Smooth muscle cell (in vitro differentiated cells): ENCODE data around the gene TMUB1. TPM values are rescaled to one million over a fixed set of nuclear protein-coding genes. Genes with fewer than 3 reads are reported as not detected.
A peak's percentile ranks its signal among the peaks of the same experiment; 100 is the strongest.

Experiments used
- DNase-seq: peaks from one replicate; lab custom pipeline; 2025; ENCODE audit not compliant: unreplicated experiment; lab: John Stamatoyannopoulos, UW
- H2AFZ ChIP-seq: fragments of 200-600 bp; sonication (generic); 2 replicates; pipeline ENCODE4 v1.6.0; 2016; ENCODE audit warnings: antibody characterized with exemption, low read depth, mild to moderate bottlenecking
- H3F3A ChIP-seq: fragments of 200-600 bp; sonication (generic); 2 replicates; pipeline ENCODE4 v1.6.0; 2017; ENCODE audit warnings: antibody characterized with exemption, low read depth
- H3K27ac ChIP-seq: fragments of 200-600 bp; sonication (generic); 2 replicates; pipeline ENCODE4 v1.5.1; 2016; ENCODE audit warnings: low read depth, mild to moderate bottlenecking
- H3K27me3 ChIP-seq: fragments of 200-600 bp; sonication (generic); 2 replicates; pipeline ENCODE4 v1.6.1; 2016; ENCODE audit warnings: low read depth, mild to moderate bottlenecking
- H3K36me3 ChIP-seq: fragments of 200-600 bp; sonication (generic); 2 replicates; pipeline ENCODE4 v1.5.1; 2016; ENCODE audit warnings: low read depth
- H3K4me1 ChIP-seq: fragments of 200-600 bp; sonication (generic); 2 replicates; pipeline ENCODE4 v1.5.1; 2016; ENCODE audit warnings: low read depth
- H3K4me2 ChIP-seq: fragments of 200-600 bp; sonication (generic); 2 replicates; pipeline ENCODE4 v1.6.0; 2016; ENCODE audit warnings: mild to moderate bottlenecking
- H3K4me3 ChIP-seq: fragments of 200-600 bp; sonication (generic); 2 replicates; pipeline ENCODE4 v1.5.1; 2016; ENCODE audit warnings: mild to moderate bottlenecking
- H3K79me2 ChIP-seq: fragments of 200-600 bp; sonication (generic); 2 replicates; pipeline ENCODE4 v1.6.0; 2016; ENCODE audit warnings: low read depth, mild to moderate bottlenecking
- H3K9ac ChIP-seq: fragments of 200-600 bp; sonication (generic); 2 replicates; pipeline ENCODE4 v1.6.0; 2016; ENCODE audit warnings: low read depth
- H3K9me3 ChIP-seq: fragments of 200-600 bp; sonication (generic); replicated peaks from 2 replicates; pipeline ENCODE4 v1.5.1; 2016; ENCODE audit warnings: low read depth
- H4K20me1 ChIP-seq: fragments of 200-600 bp; sonication (generic); 2 replicates; pipeline ENCODE4 v1.6.0; 2016; ENCODE audit warnings: low read depth
- CTCF ChIP-seq: fragments of 200-600 bp; sonication (generic); IDR thresholded peaks from 2 replicates; pipeline ENCODE4 v1.5.1; 2017; ENCODE audit warnings: borderline replicate concordance, mild to moderate bottlenecking, antibody characterized with exemption; ENCODE audit not compliant: insufficient read depth, poor library complexity, severe bottlenecking
- WGBS: methylation state at CpG from one replicate; pipeline ENCODE4 v1.1.7; 2016; ENCODE audit warnings: low lambda C conversion rate; 5-methylcytosine and 5-hydroxymethylcytosine counted together
- polyA plus RNA-seq: library from polyadenylated mRNA; unstranded; fragments of >200 nt; fragmentation: Nextera tagmentation; extraction: Ambion mirVana; gene quantifications from 2 replicates; pipeline ENCODE4 v1.2.1, GENCODE V29; 2016
- total RNA-seq: library from RNA; depleted of rRNA; stranded (reverse); fragments of >200 nt; gene quantifications from 2 replicates; pipeline ENCODE4 v1.2.3, GENCODE V29; 2014

The TMUB1 gene
- total and polyA plus RNA-seq, 2 experiments from 2014 or later = 35.9 to 69.8 TPM

GRCh38 chr7:151118108-151119054 lies 35.1 kb upstream of the TMUB1 start:
- Histone ChIP-seq H3K36me3 (no peaks in the 10 kb centered on the region), H2AFZ (no peak overlapping the region), H3K27ac (no peak overlapping the region), H3K9ac (no peak overlapping the region), H4K20me1 (peaks cover 80% of the 10 kb centered on the region), H3K9me3 (no peaks in the 10 kb centered on the region), H3K79me2 (peaks cover 20% of the 10 kb centered on the region), H3F3A (no peaks in the 10 kb centered on the region), H3K4me3 (no peak overlapping the region), H3K4me1 (peaks cover 9% of the 10 kb centered on the region), H3K4me2 (no peak overlapping the region), H3K27me3 (no peaks in the 10 kb centered on the region)
- no peak for TF ChIP-seq CTCF
- WGBS = 97% methylated on average over 38 of the region's 38 CpGs
- no peak for DNase-seq

GRCh38 chr7:151117565-151117964 lies 34.3 kb upstream of the TMUB1 start:
- 99% methylated on average over 11 of the region's 12 CpGs for WGBS
- no peak overlapping the region for H2AFZ ChIP-seq
- no peak overlapping the region for H3K4me3 ChIP-seq
- peaks cover 13% of the 10 kb centered on the region for H3K4me1 ChIP-seq
- no peak for DNase-seq
- peaks cover 85% of the 10 kb centered on the region for H4K20me1 ChIP-seq
- H3K4me2 ChIP-seq = no peak overlapping the region
- H3K9me3 ChIP-seq = no peaks in the 10 kb centered on the region
- H3K27me3 ChIP-seq = no peaks in the 10 kb centered on the region
- TF ChIP-seq CTCF = no peak
- H3K9ac ChIP-seq = no peak overlapping the region
- H3K27ac ChIP-seq = no peak overlapping the region
- H3K36me3 ChIP-seq = no peaks in the 10 kb centered on the region
- H3F3A ChIP-seq = peaks cover 6% of the 10 kb centered on the region
- peaks cover 26% of the 10 kb centered on the region for H3K79me2 ChIP-seq

GRCh38 chr7:151116603-151117440 lies 33.5 kb upstream of the TMUB1 start:
- no peak overlapping the region for H3K9ac ChIP-seq
- no peak overlapping the region for H2AFZ ChIP-seq
- H3K27me3 ChIP-seq = no peaks in the 10 kb centered on the region
- no peak for TF ChIP-seq CTCF
- no peaks in the 10 kb centered on the region for H3K9me3 ChIP-seq
- H3K4me2 ChIP-seq = no peak overlapping the region
- H3K79me2 ChIP-seq = peaks cover 34% of the 10 kb centered on the region
- 95% methylated on average over 20 of the region's 27 CpGs for WGBS
- H3K4me3 ChIP-seq = no peak overlapping the region
- H4K20me1 ChIP-seq = peaks cover 89% of the 10 kb centered on the region
- no peaks in the 10 kb centered on the region for H3K36me3 ChIP-seq
- peak overlapping the region; percentile 12 for H3K27ac ChIP-seq
- H3K4me1 ChIP-seq = peaks cover 13% of the 10 kb centered on the region
- DNase-seq = no peak
- peaks cover 7% of the 10 kb centered on the region for H3F3A ChIP-seq
